AG09309 (cell line): Measurements from ENCODE around the gene SLC8A1.

Experiments used
- DNase-seq: peaks from one replicate; pipeline ENCODE4 v3.0.0-alpha.2; 2010; ENCODE audit warnings: low read depth
- H3K4me3 ChIP-seq: 2 replicates; pipeline ENCODE4 v1.5.1; 2011; ENCODE audit warnings: mild to moderate bottlenecking, low read depth, low read length, moderate library complexity; ENCODE audit not compliant: control insufficient read depth
- CTCF ChIP-seq: IDR thresholded peaks from 2 replicates; pipeline ENCODE4 v1.5.1; 2011; ENCODE audit warnings: mild to moderate bottlenecking, low read depth, low read length, inconsistent platforms; ENCODE audit not compliant: insufficient read depth, control insufficient read depth; ENCODE audit errors: missing control alignments

SLC8A1 gene

GRCh38 chr2:40274270-40274669 is 177.6 kb downstream of the SLC8A1 start:
- TF ChIP-seq CTCF, result no peak
- no peak for DNase-seq
- H3K4me3 ChIP-seq, result no peak overlapping the region

DNA sequence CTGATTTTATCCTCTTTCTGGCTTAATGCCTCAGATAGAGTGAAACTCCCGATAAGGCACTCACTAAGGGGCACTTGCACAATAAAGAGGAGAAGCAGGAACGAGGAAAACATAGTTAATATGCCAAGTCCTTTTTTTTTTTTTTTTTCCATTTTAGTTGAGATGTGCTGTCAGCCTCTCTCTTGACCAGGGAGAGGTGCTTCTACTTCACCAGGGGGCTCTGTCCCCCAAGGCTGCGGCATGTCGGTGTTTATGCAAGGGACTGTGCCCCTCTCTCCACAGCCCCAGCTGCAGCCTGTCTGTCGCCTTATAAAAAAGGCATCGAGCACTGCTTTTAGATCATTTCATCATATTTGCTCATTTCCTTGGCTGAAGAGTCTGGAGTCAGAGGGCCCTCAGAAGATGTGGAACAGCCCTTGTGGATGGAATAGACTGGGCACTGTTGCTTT is 178.1 kb downstream of the SLC8A1 start:
- DNase-seq, result no peak
- no peak overlapping the region for H3K4me3 ChIP-seq
- TF ChIP-seq CTCF, result no peak

DNA sequence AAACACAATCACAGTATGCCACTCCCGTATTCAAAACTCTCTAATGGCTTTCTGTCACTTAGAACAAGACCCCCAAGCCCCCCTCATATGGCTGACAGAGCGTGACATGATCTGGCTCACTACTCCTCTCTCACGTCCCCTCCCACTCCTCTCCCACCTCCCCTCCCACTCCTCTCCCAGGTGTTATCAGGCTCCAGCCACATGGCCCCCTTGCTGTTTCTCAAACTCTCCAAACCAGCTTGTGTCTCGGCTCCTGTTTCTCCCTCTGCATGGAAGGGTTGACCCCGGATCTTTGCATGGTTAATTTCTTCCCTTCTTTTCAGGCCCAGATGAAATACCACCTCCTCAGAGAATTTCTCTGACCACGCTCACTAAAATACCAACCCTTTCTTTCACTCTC is 180.8 kb downstream of the SLC8A1 start:
- TF ChIP-seq CTCF, result no peak
- DNase-seq, result no peak
- H3K4me3 ChIP-seq, result no peak overlapping the region

GRCh38 chr2:40270372-40270771 is 181.5 kb downstream of the SLC8A1 start:
- TF ChIP-seq CTCF, result no peak
- no peak overlapping the region for H3K4me3 ChIP-seq
- DNase-seq, result no peak

- no peak for DNase-seq
- no peak overlapping the region for H3K4me3 ChIP-seq
- TF ChIP-seq CTCF, result no peak
These were observed 183.3 kb downstream of the SLC8A1 start for GRCh38 chr2:40268566-40268965.

GRCh38 chr2:40266201-40266600 is 185.7 kb downstream of the SLC8A1 start:
- H3K4me3 ChIP-seq, result no peak overlapping the region
- DNase-seq, result no peak
- TF ChIP-seq CTCF, result no peak

DNA sequence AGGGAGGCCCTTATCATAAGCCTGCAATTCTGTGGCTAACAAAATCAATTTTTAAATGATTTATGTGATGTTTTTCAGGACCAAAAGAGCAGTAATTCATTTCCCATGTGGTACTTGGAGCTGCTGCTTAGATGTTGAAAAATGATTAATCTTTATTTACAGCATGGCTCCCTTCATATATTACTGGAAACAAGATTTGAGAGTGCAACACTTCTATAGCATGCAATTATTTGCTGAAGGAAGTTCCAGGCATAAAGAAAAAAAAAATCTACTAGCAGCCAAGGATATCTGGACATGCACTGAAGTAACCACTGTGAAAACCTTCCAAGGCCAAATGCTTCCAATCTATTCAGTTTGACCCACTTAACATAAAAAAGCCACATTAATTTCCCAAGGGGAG is 186.3 kb downstream of the SLC8A1 start:
- H3K4me3 ChIP-seq, result no peak overlapping the region
- DNase-seq, result no peak
- no peak for TF ChIP-seq CTCF
